NCI-H510A treated with DMSO at 0.1 percent for 48 hours (cell line): ENCODE measurements around the gene GIMAP1.

Source experiments
- DNase-seq: peaks from one replicate; lab custom pipeline; 2025; lab: John Stamatoyannopoulos, UW

The GIMAP1 gene

DNA sequence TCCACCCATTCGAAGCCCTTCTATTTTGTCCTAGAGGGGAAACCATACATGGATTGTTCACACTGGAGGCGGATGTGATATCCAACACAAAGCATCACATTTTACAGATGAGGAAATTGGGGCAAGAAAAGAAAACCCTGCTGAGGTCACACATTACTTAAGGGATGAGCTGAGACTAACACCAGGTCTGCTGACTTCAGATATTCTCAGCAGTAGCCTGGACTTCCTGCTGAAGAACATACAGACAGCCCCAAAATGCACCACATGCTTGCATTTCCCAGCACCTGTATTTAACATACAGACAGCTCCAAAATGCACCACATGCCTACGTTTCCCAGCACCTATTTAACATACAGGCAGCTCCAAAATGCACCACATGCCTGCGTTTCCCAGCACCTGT, 32.0 kb downstream of the GIMAP1 start:
- no peak for DNase-seq

DNA sequence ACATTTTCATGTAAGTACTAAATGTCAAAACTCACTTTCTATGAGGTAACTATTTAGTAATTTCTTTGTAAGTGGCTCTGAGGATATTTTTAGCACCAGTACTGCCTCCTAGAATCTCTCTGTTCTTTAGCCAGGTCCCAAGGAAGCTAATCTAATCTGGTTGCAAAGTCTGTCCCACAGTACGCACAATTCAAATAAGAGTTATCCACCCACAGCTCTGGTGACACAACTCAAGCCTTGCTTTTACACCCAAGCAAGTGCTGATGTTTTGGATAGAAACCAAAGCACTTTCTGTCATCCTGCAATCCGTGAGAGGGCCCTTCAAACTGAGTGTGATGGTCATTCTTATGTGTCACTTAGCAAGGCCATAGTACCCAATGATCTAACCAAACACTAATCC, 35.3 kb downstream of the GIMAP1 start:
- no peak for DNase-seq

DNA sequence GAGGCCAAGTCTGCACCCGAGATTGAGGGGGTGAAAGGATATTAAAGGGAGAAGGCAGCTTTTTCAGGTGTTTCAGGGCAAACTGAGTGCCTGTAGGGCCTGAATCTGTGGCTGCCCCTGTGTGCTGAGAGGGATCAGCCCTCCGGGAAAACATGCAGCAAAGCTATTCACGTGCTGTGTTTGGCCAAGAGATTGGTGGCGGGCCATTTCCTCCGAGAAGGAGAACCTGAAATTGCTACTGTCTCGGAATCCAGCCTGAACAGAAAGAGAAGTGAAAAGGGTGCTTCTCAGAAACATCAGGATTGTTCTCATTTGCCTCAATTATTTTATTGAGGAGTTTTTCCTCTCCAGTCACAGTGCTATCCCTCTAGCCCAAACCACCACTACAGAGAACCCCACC, 36.8 kb downstream of the GIMAP1 start:
- no peak for DNase-seq

DNA sequence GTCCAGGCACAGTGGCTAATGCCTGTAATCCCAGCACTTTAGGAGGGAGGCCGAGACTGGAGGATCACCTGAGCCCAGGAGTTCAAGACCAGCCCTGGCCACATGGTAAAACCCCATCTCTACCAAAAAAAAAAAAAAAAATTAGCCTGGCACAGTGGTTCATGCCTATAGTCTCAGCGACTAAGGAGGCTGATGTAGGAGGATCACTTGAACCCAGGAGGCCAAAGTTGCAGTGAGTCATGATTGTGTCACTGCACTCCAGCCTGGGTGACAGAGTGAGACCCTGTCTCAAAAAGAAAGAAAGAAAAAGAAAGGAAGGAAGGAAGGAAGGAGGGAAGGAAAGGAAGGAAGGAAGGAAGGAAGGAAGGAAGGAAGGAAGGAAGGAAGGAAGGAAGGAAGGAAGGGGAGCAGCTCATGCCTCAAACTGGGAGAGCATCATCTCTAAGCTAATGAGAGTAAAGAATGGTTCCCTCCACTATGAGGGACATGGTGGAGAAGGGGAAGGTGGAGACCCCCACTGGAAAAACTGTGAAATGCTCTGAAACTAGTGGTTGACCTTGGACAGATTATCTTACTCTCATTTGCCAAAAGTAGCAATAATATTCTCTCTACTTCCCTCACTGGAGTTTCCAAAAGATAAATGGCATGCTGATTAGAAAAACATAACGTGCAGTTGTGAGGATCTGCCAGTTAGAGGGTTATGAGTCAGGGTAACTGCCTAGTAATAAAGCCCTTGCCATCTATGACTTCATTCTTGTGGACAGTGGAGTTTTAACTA, 37.6 kb downstream of the GIMAP1 start:
- no peak for DNase-seq

DNA sequence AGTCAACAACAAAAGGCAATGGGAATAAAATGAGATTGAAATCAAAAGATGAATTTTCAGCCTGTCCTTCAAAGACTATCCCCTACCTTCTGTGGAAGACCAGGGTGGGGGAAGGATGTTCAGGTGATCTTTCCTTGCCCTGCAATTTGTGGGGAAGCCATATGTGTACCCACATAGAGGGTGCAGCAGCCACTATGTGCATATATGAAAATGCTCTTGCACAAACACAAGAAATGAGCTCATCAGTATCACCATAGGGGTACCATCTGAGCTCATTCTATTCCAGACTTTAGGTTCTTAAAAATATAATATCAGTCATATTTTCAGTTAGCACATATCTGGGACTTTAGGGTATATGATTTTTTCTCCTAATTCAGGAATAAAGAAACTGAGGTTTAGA, 38.5 kb downstream of the GIMAP1 start:
- DNase-seq, result no peak

DNA sequence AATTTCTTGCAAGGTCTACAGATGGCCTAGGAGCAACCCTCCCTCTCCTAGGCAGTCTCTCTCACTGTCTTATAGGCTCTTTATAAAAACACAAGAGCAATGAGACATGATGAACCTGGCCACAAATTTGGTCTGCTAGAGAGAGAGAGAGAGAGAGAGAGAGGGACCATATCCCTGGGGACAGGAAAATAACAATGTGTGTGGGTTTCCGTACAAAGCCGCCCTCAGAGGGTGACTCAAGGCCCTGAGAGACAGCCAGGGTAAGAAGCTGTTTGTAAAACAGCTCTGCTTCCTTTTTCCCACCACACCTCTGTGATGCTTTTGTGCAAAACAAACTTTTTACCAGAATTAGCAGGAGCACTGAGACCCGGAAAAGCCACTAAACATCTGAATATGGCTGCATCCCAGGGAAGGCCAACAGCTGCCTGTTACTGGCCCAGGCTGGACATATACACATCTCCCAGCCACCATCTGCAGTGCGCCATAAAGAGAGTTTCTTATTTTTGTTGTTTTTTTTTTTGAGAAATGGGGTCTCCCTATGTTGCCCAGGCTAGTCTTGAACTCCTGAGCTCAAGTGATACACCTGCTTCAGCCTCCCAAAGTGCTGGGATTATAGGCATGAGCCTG, 39.2 kb downstream of the GIMAP1 start:
- DNase-seq, result no peak

DNA sequence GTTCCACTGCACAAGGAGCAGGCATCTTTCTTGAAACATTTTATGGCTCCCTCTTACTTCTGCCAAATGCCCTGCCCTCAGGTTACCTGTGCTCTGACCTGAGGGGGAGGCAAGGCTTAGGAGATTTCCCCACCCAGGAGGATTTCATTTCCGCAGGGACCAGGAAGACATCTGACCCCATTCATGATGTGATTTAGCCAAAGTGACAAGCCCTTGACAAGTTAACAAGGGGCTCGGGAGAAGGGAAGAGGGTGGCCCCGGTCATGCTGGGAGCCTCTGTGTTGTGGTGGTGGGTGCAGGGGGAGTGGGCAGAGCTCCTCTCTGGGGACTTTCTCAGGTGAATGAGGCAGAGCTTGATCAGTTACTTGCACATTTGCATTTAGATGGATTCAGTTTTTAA, 39.8 kb downstream of the GIMAP1 start:
- DNase-seq, result no peak

DNA sequence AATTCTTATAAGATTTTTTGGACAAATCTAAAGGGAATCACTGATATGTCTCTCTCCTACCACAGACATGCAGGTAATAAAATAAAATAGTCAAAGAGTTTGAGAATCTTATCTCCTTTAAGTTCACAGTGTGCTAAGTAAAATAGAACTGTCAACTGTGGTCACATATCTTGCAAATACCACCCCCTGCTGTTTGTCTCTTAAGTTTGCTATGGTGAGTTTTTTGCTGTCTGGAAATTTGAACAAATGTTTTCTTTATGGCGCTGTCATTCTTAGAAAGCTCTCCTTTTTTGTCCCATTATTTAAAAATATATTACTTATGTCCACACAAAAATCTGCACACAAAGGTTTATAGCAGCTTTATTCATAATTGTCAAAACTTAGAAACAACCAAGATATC, 40.4 kb downstream of the GIMAP1 start:
- DNase-seq, result peak; percentile 7

DNA sequence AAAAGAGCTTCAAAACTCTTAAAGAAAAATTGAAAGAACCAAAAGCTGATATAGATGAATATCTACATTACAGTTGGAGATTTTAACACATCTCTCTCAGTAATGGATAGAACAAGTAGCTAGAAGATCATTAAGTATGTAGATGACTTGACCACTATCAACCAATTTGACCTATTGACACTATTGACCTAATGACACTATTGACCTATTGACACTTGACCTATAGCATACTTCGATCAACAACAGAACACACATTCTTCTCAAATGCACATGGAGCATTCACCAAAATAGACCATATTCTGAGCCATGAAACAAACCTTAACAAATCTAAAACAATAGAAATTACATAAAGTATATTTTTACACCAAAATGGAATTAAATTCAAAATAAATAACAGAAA, 43.1 kb downstream of the GIMAP1 start:
- DNase-seq, result no peak

DNA sequence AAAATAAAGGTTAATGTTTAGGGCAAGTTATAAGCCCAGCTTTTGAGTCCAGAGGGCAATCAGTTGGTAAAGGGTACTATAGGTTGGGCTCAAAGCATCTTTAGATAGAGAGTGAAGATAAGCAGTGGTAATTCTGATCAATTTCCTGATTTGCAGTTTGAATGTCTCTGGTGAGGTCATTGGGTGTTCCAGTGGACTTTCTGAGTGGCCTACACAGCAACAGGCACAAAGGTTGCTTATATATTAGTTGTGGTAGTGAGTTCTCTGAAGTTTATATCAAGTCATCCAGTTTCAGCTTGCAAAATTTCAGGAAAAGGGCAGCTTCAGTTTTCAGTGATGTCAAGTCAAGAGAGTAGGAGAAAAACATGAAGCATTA, 49.9 kb downstream of the GIMAP1 start:
- DNase-seq, result no peak

DNA sequence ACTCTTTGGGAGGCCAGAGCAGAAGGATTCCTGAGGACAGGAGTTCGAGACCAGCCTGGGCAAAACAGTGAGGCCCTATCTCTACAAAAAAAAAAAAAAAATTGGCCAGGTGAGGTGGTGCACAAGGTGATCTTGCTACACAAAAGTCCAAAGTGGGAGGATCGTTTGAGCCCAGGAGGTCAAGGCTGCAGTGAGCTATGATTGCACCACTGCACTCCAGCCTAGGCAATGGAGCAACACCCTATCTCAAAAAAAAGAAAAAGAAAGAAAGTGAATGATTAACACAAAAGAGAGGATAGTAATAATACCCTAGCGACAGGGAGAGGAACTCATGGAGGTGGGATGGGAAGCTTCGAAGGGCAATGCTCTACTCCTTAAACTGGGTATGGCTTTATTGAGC, 53.4 kb downstream of the GIMAP1 start:
- no peak for DNase-seq
